AG04449 (cell line): ENCODE measurements around the gene TMEM17.

ENCODE experiments used
- CTCF ChIA-PET: fragments of 350-600 bp; formaldehyde crosslinking; extraction: SDS; loops from one replicate; lab custom pipeline; 2021; ENCODE audit warnings: antibody characterized with exemption; lab: Yijun Ruan, JAX
- POLR2A ChIA-PET: fragments of 400-600, 350-600 bp; formaldehyde crosslinking; extraction: SDS; loops from one replicate; lab custom pipeline; 2020; ENCODE audit warnings: antibody characterized with exemption, inconsistent platforms; lab: Yijun Ruan, JAX
- DNase-seq: peaks from one replicate; pipeline ENCODE4 v3.0.0-alpha.2; 2010; ENCODE audit warnings: low read depth, low spot score
- H3K4me3 ChIP-seq: 2 replicates; pipeline ENCODE4 v1.5.1; 2011; ENCODE audit warnings: low read depth, mild to moderate bottlenecking, control low read depth, low read length
- CTCF ChIP-seq: IDR thresholded peaks from one replicate; pipeline ENCODE4 v1.5.1; 2011; ENCODE audit warnings: mild to moderate bottlenecking, moderate library complexity, low read length, control low read depth, inconsistent platforms; ENCODE audit not compliant: insufficient read depth; ENCODE audit errors: missing control alignments

The TMEM17 gene

GRCh38 chr2:62505750-62506420, at the start of gene TMEM17:
Gene TMEM17, minus strand, starts transcription at chr2:62506195. Its CDS starts 66 bp downstream, at chr2:62506129.
- POLR2A ChIA-PET = interaction anchor here (1.1 to 1.6 kb wide), 4 partner anchors 44 to 167 kb away, joined by 4 to 7 read pairs (median 4); no protein-coding TSS in a partner anchor

GRCh38 chr2:62554440-62554839, 48.4 kb upstream of the TMEM17 start:
- TF ChIP-seq CTCF = no peak
- ChIA-PET CTCF (interaction anchor here (0.5 kb wide), 1 partner anchor 39 kb away, joined by 3 read pairs; no protein-coding TSS in a partner anchor), POLR2A (no interaction called here)
- no peak for DNase-seq
- H3K4me3 ChIP-seq = no peak overlapping the region

More at GRCh38 chr2:62505750-62506420, at the start of gene TMEM17:
- peak within 1 kb of the TSS; percentile 72 for H3K4me3 ChIP-seq
- no peak for TF ChIP-seq CTCF
- CTCF ChIA-PET = interaction anchor here (0.9 to 1.2 kb wide), 4 partner anchors 8 to 269 kb away, joined by 3 to 6 read pairs (median 4); no protein-coding TSS in a partner anchor
- DNase-seq = peak; percentile 23

- TF ChIP-seq CTCF = no peak
- ChIA-PET POLR2A (interaction anchor here (1.1 kb wide), 1 partner anchor 45 kb away, joined by 4 read pairs; the partner anchor contains the start of gene TMEM17), CTCF (no interaction called here)
- DNase-seq = no peak
- H3K4me3 ChIP-seq = no peak overlapping the region
Measured at GRCh38 chr2:62550461-62550860, 44.5 kb upstream of the TMEM17 start.

- ChIA-PET POLR2A (no interaction called here), CTCF (no interaction called here)
- DNase-seq = no peak
- TF ChIP-seq CTCF = no peak
- no peak overlapping the region for H3K4me3 ChIP-seq
Measured at GRCh38 chr2:62547854-62548253, 41.9 kb upstream of the TMEM17 start.

GRCh38 chr2:62545261-62545660, 39.3 kb upstream of the TMEM17 start:
- no peak for DNase-seq
- ChIA-PET POLR2A (no interaction called here), CTCF (no interaction called here)
- no peak for TF ChIP-seq CTCF
- H3K4me3 ChIP-seq = no peak overlapping the region

GRCh38 chr2:62540408-62541168, 34.6 kb upstream of the TMEM17 start:
- TF ChIP-seq CTCF = no peak
- no peak for DNase-seq
- ChIA-PET CTCF (no interaction called here), POLR2A (no interaction called here)
- H3K4me3 ChIP-seq = no peak overlapping the region
